ENCODE data around the gene MRPS21. TPM values are rescaled to one million over a fixed set of nuclear protein-coding genes. Genes with fewer than 3 reads are reported as not detected.

Gene MRPS21
- total RNA-seq, 1 donor from 2014 or later, result 58.5 TPM

GRCh38 chr1:150269451-150269850 lies 24.2 kb upstream of the MRPS21 start:
- H3K4me1 Mint-ChIP-seq (ENCODE audit: low read depth), result peaks cover 50% of the 10 kb centered on the region
- no peaks in the 10 kb centered on the region for H3K27me3 Mint-ChIP-seq (ENCODE audit: low read depth)
- no peak for TF ChIP-seq CTCF (IDR thresholded peaks at IDR 0.05)

GRCh38 chr1:150271291-150271959 lies 22.2 kb upstream of the MRPS21 start:
- Mint-ChIP-seq H3K9me3 (ENCODE audit: low read depth) (no peaks in the 10 kb centered on the region), H3K27me3 (ENCODE audit: low read depth) (no peaks in the 10 kb centered on the region), H3K27ac (ENCODE audit: unreplicated experiment) (peak overlapping the region; percentile 96), H3K4me3 (ENCODE audit: unreplicated experiment) (no peak overlapping the region), H3K36me3 (ENCODE audit: low read depth) (peaks cover 6% of the 10 kb centered on the region), H3K4me1 (ENCODE audit: low read depth) (peaks cover 50% of the 10 kb centered on the region)
- TF ChIP-seq CTCF (IDR thresholded peaks at IDR 0.05), result no peak
- no peak for DNase-seq (ENCODE audit: low spot score)

More at GRCh38 chr1:150269451-150269850, 24.2 kb upstream of the MRPS21 start:
- H3K9me3 Mint-ChIP-seq (ENCODE audit: low read depth), result no peaks in the 10 kb centered on the region
- H3K36me3 Mint-ChIP-seq (ENCODE audit: low read depth), result peaks cover 16% of the 10 kb centered on the region
- peak overlapping the region; percentile 98 for H3K4me3 Mint-ChIP-seq (ENCODE audit: unreplicated experiment)
- peak overlapping the region; percentile 97 for H3K27ac Mint-ChIP-seq (ENCODE audit: unreplicated experiment)
- DNase-seq (ENCODE audit: low spot score), result no peak

GRCh38 chr1:150273311-150273710 lies 20.4 kb upstream of the MRPS21 start:
- no peaks in the 10 kb centered on the region for H3K27me3 Mint-ChIP-seq (ENCODE audit: low read depth)
- peak overlapping the region; percentile 96 for H3K27ac Mint-ChIP-seq (ENCODE audit: unreplicated experiment)

GRCh38 chr1:150280138-150280707 lies 13.4 kb upstream of the MRPS21 start:
- Mint-ChIP-seq H3K27me3 (ENCODE audit: low read depth) (no peaks in the 10 kb centered on the region), H3K4me1 (ENCODE audit: low read depth) (peaks cover 18% of the 10 kb centered on the region), H3K4me3 (ENCODE audit: unreplicated experiment) (no peak overlapping the region), H3K9me3 (ENCODE audit: low read depth) (no peaks in the 10 kb centered on the region), H3K27ac (ENCODE audit: unreplicated experiment) (peak overlapping the region; percentile 46), H3K36me3 (ENCODE audit: low read depth) (peaks cover 16% of the 10 kb centered on the region)
- no peak for TF ChIP-seq CTCF (IDR thresholded peaks at IDR 0.05)
- no peak for DNase-seq (ENCODE audit: low spot score)

More at GRCh38 chr1:150273311-150273710, 20.4 kb upstream of the MRPS21 start:
- peak overlapping the region; percentile 76 for H3K4me3 Mint-ChIP-seq (ENCODE audit: unreplicated experiment)
- H3K4me1 Mint-ChIP-seq (ENCODE audit: low read depth), result peaks cover 32% of the 10 kb centered on the region
- H3K9me3 Mint-ChIP-seq (ENCODE audit: low read depth), result no peaks in the 10 kb centered on the region
- DNase-seq (ENCODE audit: low spot score), result no peak
- TF ChIP-seq CTCF (IDR thresholded peaks at IDR 0.05), result no peak
- H3K36me3 Mint-ChIP-seq (ENCODE audit: low read depth), result peaks cover 7% of the 10 kb centered on the region

- H3K9me3 Mint-ChIP-seq (ENCODE audit: low read depth), result no peaks in the 10 kb centered on the region
- DNase-seq (ENCODE audit: low spot score), result no peak
Measured at GRCh38 chr1:150281221-150281757, 12.4 kb upstream of the MRPS21 start.

More at GRCh38 chr1:150281221-150281757, 12.4 kb upstream of the MRPS21 start:
- H3K27ac Mint-ChIP-seq (ENCODE audit: unreplicated experiment), result peak overlapping the region; percentile 94
- peak overlapping the region; percentile 79 for H3K4me3 Mint-ChIP-seq (ENCODE audit: unreplicated experiment)
- H3K36me3 Mint-ChIP-seq (ENCODE audit: low read depth), result peaks cover 15% of the 10 kb centered on the region
- H3K4me1 Mint-ChIP-seq (ENCODE audit: low read depth), result peaks cover 18% of the 10 kb centered on the region
- peak; percentile 82 for TF ChIP-seq CTCF (IDR thresholded peaks at IDR 0.05)
- no peaks in the 10 kb centered on the region for H3K27me3 Mint-ChIP-seq (ENCODE audit: low read depth)
